IMR-90 (cell line): Measurements from ENCODE around the gene KLHL36. TPM values are rescaled to one million over a fixed set of nuclear protein-coding genes. Genes with fewer than 3 reads are reported as not detected.

ENCODE experiments used
- ATAC-seq: fragments of 200-7000 bp; cut with Tn5 transposase; 2 replicates; pipeline ENCODE4 v1.9.1; 2020; ENCODE audit warnings: low read depth, mild to moderate bottlenecking, moderate library complexity
- BruUV-seq: library from RNA; stranded (reverse); fragments of 400-500 nt; replicated peaks from 2 replicates; lab custom pipeline; 2021; lab: Mats Ljungman, UMichigan
- CTCF ChIA-PET: fragments of 300-600 bp; formaldehyde crosslinking; extraction: SDS; loops from one replicate; lab custom pipeline; 2021; ENCODE audit warnings: antibody characterized with exemption; lab: Yijun Ruan, JAX
- POLR2A ChIA-PET: fragments of 300-600 bp; sonication (Branson Sonifier 250); formaldehyde crosslinking; loops from one replicate; lab custom pipeline; 2022; ENCODE audit warnings: antibody characterized with exemption; ENCODE audit not compliant: unreplicated experiment; lab: Charles Lee
- DNase-seq: peaks from one replicate; pipeline ENCODE4 v3.0.0; 2013
- H2AFZ ChIP-seq: replicated peaks from 2 replicates; pipeline ENCODE3; 2013; ENCODE audit warnings: low read length, mild to moderate bottlenecking; ENCODE audit not compliant: poor library complexity
- H2AK5ac ChIP-seq: 2 replicates; pipeline ENCODE4 v1.6.1; 2013; ENCODE audit warnings: low read depth, low read length, inconsistent platforms
- H2AK9ac ChIP-seq: replicated peaks from 2 replicates; pipeline ENCODE3; 2013; ENCODE audit warnings: mild to moderate bottlenecking, low read depth, low read length, moderate library complexity; ENCODE audit not compliant: poor library complexity
- H2BK120ac ChIP-seq: 2 replicates; pipeline ENCODE4 v1.6.1; 2013; ENCODE audit warnings: low read depth, low read length, inconsistent platforms
- H2BK15ac ChIP-seq: 3 replicates; pipeline ENCODE4 v1.6.1; 2013; ENCODE audit warnings: low read depth, low read length, inconsistent platforms
- H2BK20ac ChIP-seq: 2 replicates; pipeline ENCODE4 v1.6.1; 2013; ENCODE audit warnings: low read depth, mild to moderate bottlenecking, inconsistent platforms, low read length, moderate library complexity
- H2BK5ac ChIP-seq: 2 replicates; pipeline ENCODE4 v1.6.1; 2013; ENCODE audit warnings: mild to moderate bottlenecking, low read depth, low read length, inconsistent platforms; ENCODE audit not compliant: poor library complexity, severe bottlenecking
- H3K14ac ChIP-seq: replicated peaks from 2 replicates; pipeline ENCODE4 v1.6.1; 2013; ENCODE audit warnings: low read depth, low read length, inconsistent platforms
- H3K18ac ChIP-seq: 2 replicates; pipeline ENCODE4 v1.6.1; 2013; ENCODE audit warnings: low read depth, low read length, control low read depth
- H3K23ac ChIP-seq: 2 replicates; pipeline ENCODE4 v1.6.1; 2013; ENCODE audit warnings: low read depth, low read length, inconsistent platforms
- H3K27ac ChIP-seq: 2 replicates; pipeline ENCODE4 v1.5.1; 2013; ENCODE audit warnings: mild to moderate bottlenecking, control low read depth, low read length; ENCODE audit not compliant: insufficient read depth
- H3K27me3 ChIP-seq: 2 replicates; pipeline ENCODE4 v1.6.1; 2013; ENCODE audit warnings: low read length; ENCODE audit not compliant: control insufficient read depth, insufficient read depth
- H3K36me3 ChIP-seq: 2 replicates; pipeline ENCODE4 v1.6.1; 2013; ENCODE audit warnings: low read length, mixed read lengths; ENCODE audit not compliant: control insufficient read depth, insufficient read depth
- H3K4ac ChIP-seq: 2 replicates; pipeline ENCODE4 v1.6.1; 2013; ENCODE audit warnings: low read depth, low read length, inconsistent platforms
- H3K4me1 ChIP-seq: 2 replicates; pipeline ENCODE4 v1.6.1; 2013; ENCODE audit warnings: low read length, mixed read lengths; ENCODE audit not compliant: control insufficient read depth, insufficient read depth
- H3K4me2 ChIP-seq: 2 replicates; pipeline ENCODE4 v1.6.1; 2013; ENCODE audit warnings: low read depth, mild to moderate bottlenecking, control low read depth, low read length, moderate library complexity
- H3K4me3 ChIP-seq: 2 replicates; pipeline ENCODE4 v1.5.1; 2013; ENCODE audit warnings: low read depth, mild to moderate bottlenecking, control low read depth, low read length, moderate library complexity; ENCODE audit not compliant: insufficient read depth
- H3K56ac ChIP-seq: 2 replicates; pipeline ENCODE4 v1.6.1; 2013; ENCODE audit warnings: low read length, inconsistent platforms; ENCODE audit not compliant: insufficient read depth; ENCODE audit errors: extremely low read depth
- H3K79me1 ChIP-seq, 2 experiments: 2 replicates each; pipeline ENCODE4 v1.6.1; 2013; ENCODE audit warnings: low read length in 2 of 2, inconsistent platforms in 1 of 2, low read depth in 1 of 2
- H3K9ac ChIP-seq: 2 replicates; pipeline ENCODE4 v1.6.1; 2013; ENCODE audit warnings: low read depth, low read length, control low read depth
- H3K9me1 ChIP-seq: 2 replicates; pipeline ENCODE4 v1.6.1; 2013; ENCODE audit warnings: low read length, inconsistent platforms; ENCODE audit not compliant: insufficient read depth
- H3K9me3 ChIP-seq: 2 replicates; pipeline ENCODE4 v1.6.1; 2013; ENCODE audit warnings: low read length; ENCODE audit not compliant: control insufficient read depth, insufficient read depth
- H4K20me1 ChIP-seq: 2 replicates; pipeline ENCODE4 v1.6.1; 2013; ENCODE audit warnings: low read length, inconsistent platforms; ENCODE audit not compliant: insufficient read depth
- H4K5ac ChIP-seq: 2 replicates; pipeline ENCODE4 v1.6.1; 2013; ENCODE audit warnings: mild to moderate bottlenecking, low read depth, low read length, control low read depth
- H4K8ac ChIP-seq, 2 experiments: 2 replicates each; pipeline ENCODE4 v1.6.1; 2013; ENCODE audit warnings: low read depth in 2 of 2, low read length in 2 of 2, control low read depth in 1 of 2, inconsistent platforms in 1 of 2
- H4K91ac ChIP-seq: 2 replicates; pipeline ENCODE4 v1.6.1; 2013; ENCODE audit warnings: low read depth, low read length, inconsistent platforms; ENCODE audit not compliant: insufficient read depth
- CEBPB ChIP-seq: IDR thresholded peaks from 2 replicates; pipeline ENCODE4 v1.6.1; 2012; ENCODE audit warnings: low read depth, low read length, improper control_type of control experiment
- POLR2A ChIP-seq: IDR thresholded peaks from 2 replicates; pipeline ENCODE4 v1.6.1; 2012; ENCODE audit warnings: mild to moderate bottlenecking, low read depth, low read length
- WGBS, 2 experiments: methylation state at CpG; one replicate each; pipeline versions ENCODE4 v1.1.5 to v1.1.7; 2013; ENCODE audit warnings: missing lambda C conversion rate in 2 of 2; ENCODE audit not compliant: insufficient read length in 1 of 2; ENCODE audit errors: extremely low coverage in 2 of 2; 5-methylcytosine and 5-hydroxymethylcytosine counted together
- dilution Hi-C: fragments of 300-500 bp; cut with HindIII; formaldehyde crosslinking; loops from one replicate; pipeline ENCODE4 v1.14.3; 2018; ENCODE audit warnings: low sequenced_read_pairs; ENCODE audit not compliant: unreplicated experiment
- in situ Hi-C: fragments of 300-500 bp; cut with MboI; formaldehyde crosslinking; loops from 3 replicates; pipeline ENCODE4 v1.14.3; 2019; ENCODE audit warnings: low sequenced_read_pairs, inconsistent platforms, mixed read lengths
- intact Hi-C: fragments of 100-400 bp; cut with micrococcal nuclease; formaldehyde crosslinking; loops from 2 replicates; pipeline ENCODE4 v1.10.0; 2022
- polyA plus RNA-seq, 3 experiments: library from polyadenylated mRNA; depleted of rRNA; stranded (reverse); fragments of >200 nt; gene quantifications; 2 replicates each; pipeline ENCODE4 v1.2.3, GENCODE V29; 2012; ENCODE audit warnings: low replicate concordance in 1 of 3
- total RNA-seq: library from RNA; depleted of rRNA; stranded (reverse); fragments of >200 nt; gene quantifications from 2 replicates; pipeline ENCODE4 v1.2.3, GENCODE V29; 2012

KLHL36 gene
- total and polyA plus RNA-seq, 2 of the 4 experiments (the other 2 are of a cell fraction): 45.9 to 46.3 TPM

GRCh38 chr16:84611041-84611440, 37.3 kb upstream of the KLHL36 start:
- Histone ChIP-seq H3K36me3 (peaks cover 44% of the 10 kb centered on the region), H3K9me1 (peaks cover 54% of the 10 kb centered on the region), H3K4me2 (no peak overlapping the region; the same call in 1 of the 2 replicates), H3K79me1 (peaks cover 9 to 94% of the 10 kb centered on the region in 2 experiments), H3K9me3 (no peaks in the 10 kb centered on the region), H3K4me1 (peaks cover 33% of the 10 kb centered on the region), H2BK120ac (no peak overlapping the region), H3K56ac (no peak overlapping the region), H2AFZ (no peak overlapping the region), H4K5ac (no peak overlapping the region), H4K20me1 (peaks cover 100% of the 10 kb centered on the region), H2AK5ac (no peak overlapping the region), H3K27ac (no peak overlapping the region; the same call in 1 of the 2 replicates), H2BK5ac (peak overlapping the region; percentile 14), H2AK9ac (no peak overlapping the region), H2BK20ac (no peak overlapping the region), H3K18ac (no peak overlapping the region), H2BK15ac (no peak overlapping the region), H3K14ac (0 out of 2 replicates have a peak overlapping the region, but pooled peaks have one; percentile 16), H3K4me3 (no peak overlapping the region), H3K27me3 (no peaks in the 10 kb centered on the region), H4K91ac (no peak overlapping the region), H3K9ac (no peak overlapping the region), H3K23ac (peak overlapping the region; percentile 22; the same call in 1 of the 2 replicates), H4K8ac (no peak overlapping the region), H3K4ac (no peak overlapping the region)
- BruUV-seq: no TSS peak
- intact Hi-C loops (loop anchor here (5.0 to 10.0 kb wide), 2 partner anchors 44 to 316 kb away; partner anchors contain the start of gene WFDC1), in situ Hi-C loops (no loop called here), dilution Hi-C loops (no loop called here)
- ATAC-seq: peak; percentile 15
- 26% methylated on average over 2 of the region's 4 CpGs; no CpG with 5 or more reads in 1 of the 2 experiments for WGBS, 2 experiments
- CTCF ChIA-PET: no interaction called here
- TF ChIP-seq POLR2A (no peak), CEBPB (0 out of 2 replicates have a peak, but pooled peaks have one; percentile 8)
- POLR2A ChIA-PET: no interaction called here
- peak; percentile 61 for DNase-seq
